H9 (cell line): ENCODE data around the gene INMT. TPM values are rescaled to one million over a fixed set of nuclear protein-coding genes. Genes with fewer than 3 reads are reported as not detected.
"Not testable (repeated sequence)": the region's sequence is repeated elsewhere in the genome, so short reads cannot be mapped to it uniquely, and the experiment has no call there.

ENCODE experiments used
- DNase-seq: peaks from one replicate; pipeline ENCODE4 v3.0.0-alpha.2; 2017
- H2AFZ ChIP-seq: one replicate; pipeline ENCODE4 v1.6.1; 2013; ENCODE audit warnings: mild to moderate bottlenecking, low read length, control low read depth, moderate library complexity
- H2AK5ac ChIP-seq: 2 replicates; pipeline ENCODE4 v1.6.1; 2013; ENCODE audit warnings: low read length, control low read depth, mixed read lengths; ENCODE audit not compliant: insufficient read length
- H2BK120ac ChIP-seq: one replicate; pipeline ENCODE4 v1.6.1; 2013; ENCODE audit warnings: low read depth, mild to moderate bottlenecking, low read length, control low read depth, inconsistent platforms; ENCODE audit not compliant: poor library complexity, severe bottlenecking
- H2BK12ac ChIP-seq: 2 replicates; pipeline ENCODE4 v1.6.1; 2013; ENCODE audit warnings: low read length, control low read depth, mixed read lengths, low read depth; ENCODE audit not compliant: insufficient read length
- H2BK15ac ChIP-seq: 2 replicates; pipeline ENCODE4 v1.6.1; 2013; ENCODE audit warnings: low read depth, low read length, control low read depth
- H2BK20ac ChIP-seq: one replicate; pipeline ENCODE4 v1.6.1; 2013; ENCODE audit warnings: low read depth, mild to moderate bottlenecking, low read length, control low read depth, inconsistent platforms; ENCODE audit not compliant: poor library complexity, severe bottlenecking
- H2BK5ac ChIP-seq: 2 replicates; pipeline ENCODE4 v1.6.1; 2013; ENCODE audit warnings: low read length, control low read depth, mixed read lengths; ENCODE audit not compliant: insufficient read length
- H3K14ac ChIP-seq: 2 replicates; pipeline ENCODE4 v1.6.1; 2013; ENCODE audit warnings: low read length, control low read depth; ENCODE audit not compliant: insufficient read depth
- H3K18ac ChIP-seq: 2 replicates; pipeline ENCODE4 v1.6.1; 2013; ENCODE audit warnings: low read depth, mild to moderate bottlenecking, mixed read lengths, low read length, control low read depth; ENCODE audit not compliant: insufficient read length
- H3K23ac ChIP-seq: 2 replicates; pipeline ENCODE4 v1.6.1; 2013; ENCODE audit warnings: low read length, control low read depth, mixed read lengths, low read depth; ENCODE audit not compliant: insufficient read length
- H3K23me2 ChIP-seq: 2 replicates; pipeline ENCODE4 v1.6.1; 2013; ENCODE audit warnings: low read depth, mild to moderate bottlenecking, mixed read lengths, low read length, control low read depth; ENCODE audit not compliant: insufficient read length, poor library complexity, severe bottlenecking
- H3K27ac ChIP-seq: 2 replicates; pipeline ENCODE4 v1.5.1; 2013; ENCODE audit warnings: low read length, control low read depth, mixed read lengths, low read depth; ENCODE audit not compliant: insufficient read length
- H3K27me3 ChIP-seq: 2 replicates; pipeline ENCODE4 v1.6.1; 2013; ENCODE audit warnings: low read length, control low read depth, inconsistent platforms; ENCODE audit not compliant: insufficient read depth
- H3K4ac ChIP-seq: 2 replicates; pipeline ENCODE4 v1.6.1; 2013; ENCODE audit warnings: low read depth, mild to moderate bottlenecking, control low read depth, inconsistent platforms, low read length, moderate library complexity
- H3K4me1 ChIP-seq: 2 replicates; pipeline ENCODE4 v1.6.1; 2013; ENCODE audit warnings: low read length, control low read depth, inconsistent platforms; ENCODE audit not compliant: insufficient read depth
- H3K4me2 ChIP-seq: 2 replicates; pipeline ENCODE4 v1.6.1; 2013; ENCODE audit warnings: low read length, control low read depth, mixed read lengths; ENCODE audit not compliant: insufficient read length, insufficient read depth
- H3K56ac ChIP-seq: 2 replicates; pipeline ENCODE4 v1.6.1; 2013; ENCODE audit warnings: low read depth, mild to moderate bottlenecking, mixed read lengths, low read length, control low read depth; ENCODE audit not compliant: insufficient read length
- H3K79me1 ChIP-seq: 2 replicates; pipeline ENCODE4 v1.6.1; 2013; ENCODE audit warnings: low read depth, mild to moderate bottlenecking, moderate library complexity, low read length, control low read depth, inconsistent platforms; ENCODE audit not compliant: insufficient read depth, poor library complexity, severe bottlenecking
- H3K79me2 ChIP-seq: 2 replicates; pipeline ENCODE4 v1.6.1; 2013; ENCODE audit warnings: low read length, control low read depth, inconsistent platforms; ENCODE audit not compliant: insufficient read depth
- H3K9ac ChIP-seq: 2 replicates; pipeline ENCODE4 v1.6.1; 2013; ENCODE audit warnings: low read length, control low read depth, mixed read lengths; ENCODE audit not compliant: insufficient read length; ENCODE audit errors: extremely low read depth
- H3K9me3 ChIP-seq: one replicate; pipeline ENCODE4 v1.6.1; 2013; ENCODE audit warnings: low read depth, low read length, inconsistent platforms; ENCODE audit not compliant: control insufficient read depth
- H3T11ph ChIP-seq: one replicate; pipeline ENCODE4 v1.6.1; 2013; ENCODE audit warnings: mild to moderate bottlenecking, low read length, control low read depth, inconsistent platforms
- H4K20me1 ChIP-seq: one replicate; pipeline ENCODE4 v1.6.1; 2013; ENCODE audit not compliant: control insufficient read depth, insufficient read length, insufficient read depth
- H4K5ac ChIP-seq: 2 replicates; pipeline ENCODE4 v1.6.1; 2013; ENCODE audit warnings: low read depth, mild to moderate bottlenecking, mixed read lengths, low read length, control low read depth; ENCODE audit not compliant: insufficient read length
- H4K8ac ChIP-seq: replicated peaks from 2 replicates; pipeline ENCODE4 v1.6.1; 2013; ENCODE audit warnings: low read length, control low read depth, mixed read lengths, low read depth; ENCODE audit not compliant: insufficient read length
- H4K91ac ChIP-seq: 2 replicates; pipeline ENCODE4 v1.6.1; 2013; ENCODE audit warnings: low read depth, mild to moderate bottlenecking, moderate library complexity, mixed read lengths, low read length, control low read depth; ENCODE audit not compliant: insufficient read length
- H3K27ac Mint-ChIP-seq, 3 experiments: 2 replicates in 2 of 3; 3 replicates in 1 of 3; pipeline ENCODE4 v1.8.0; 2020 to 2021; ENCODE audit warnings: mixed read lengths in 3 of 3, mild to moderate bottlenecking in 1 of 3, moderate library complexity in 1 of 3
- H3K27me3 Mint-ChIP-seq: 2 replicates; pipeline ENCODE4 v1.8.0; 2021; ENCODE audit warnings: low read depth, mild to moderate bottlenecking, moderate library complexity, mixed read lengths
- H3K36me3 Mint-ChIP-seq, 3 experiments: 2 replicates in 2 of 3; 3 replicates in 1 of 3; pipeline ENCODE4 v1.8.0; 2020 to 2021; ENCODE audit warnings: low read depth in 3 of 3, mixed read lengths in 3 of 3; ENCODE audit not compliant: insufficient read depth in 1 of 3
- H3K4me1 Mint-ChIP-seq, 2 experiments: 2 replicates each; pipeline ENCODE4 v1.8.0; 2020; ENCODE audit warnings: mixed read lengths in 2 of 2
- H3K4me3 Mint-ChIP-seq, 2 experiments: 2 replicates in 1 of 2; 3 replicates in 1 of 2; pipeline ENCODE4 v1.8.0; 2020 to 2021; ENCODE audit warnings: mild to moderate bottlenecking in 2 of 2, mixed read lengths in 2 of 2, moderate library complexity in 1 of 2
- H3K9me3 Mint-ChIP-seq, 2 experiments: 2 replicates in 1 of 2; 3 replicates in 1 of 2; pipeline ENCODE4 v1.8.0; 2020; ENCODE audit warnings: mild to moderate bottlenecking in 2 of 2, mixed read lengths in 2 of 2, moderate library complexity in 1 of 2
- WGBS: extraction: QIAGEN DNeasy Blood & Tissue Kit; methylation state at CpG from one replicate; pipeline ENCODE4 v1.1.7; 2013; ENCODE audit warnings: missing lambda C conversion rate, low lambda C conversion rate, mixed read lengths; ENCODE audit not compliant: insufficient read length; ENCODE audit errors: extremely low coverage; 5-methylcytosine and 5-hydroxymethylcytosine counted together
- total RNA-seq: library from RNA; stranded (reverse); gene quantifications from 2 replicates; pipeline ENCODE4 v1.2.1, GENCODE V29; 2021
- TF ChIP-seq, protein P1 (sequence below): fragments of 200-600 bp; sonication (generic); conservative IDR thresholded peaks from 3 replicates; pipeline ENCODE4 v1.8.0; 2021; ENCODE audit warnings: antibody characterized with exemption, mild to moderate bottlenecking

INMT gene
- total RNA-seq, 1 experiment from 2014 or later, result 0.70 TPM

DNA sequence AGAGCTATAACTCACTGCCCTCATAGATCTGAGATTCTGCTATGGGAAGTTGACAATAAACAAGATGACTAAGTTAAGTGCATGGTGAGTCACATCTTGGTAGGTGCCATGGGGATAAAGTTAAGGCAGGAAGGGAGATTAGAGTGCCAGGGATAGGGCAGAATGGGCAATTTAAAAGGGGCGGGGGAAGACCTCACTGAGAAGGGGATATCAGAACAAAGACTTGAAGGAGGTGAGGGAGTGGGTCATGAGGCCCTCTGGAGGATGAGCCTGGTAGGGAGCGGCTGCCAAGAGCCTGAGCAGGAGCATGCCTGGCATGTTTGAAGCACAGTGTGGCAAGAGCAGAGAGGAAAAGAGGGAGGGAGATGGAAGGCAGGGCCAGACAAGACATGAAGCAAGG, 34.8 kb upstream of the INMT start:
- peaks cover 10% of the 10 kb centered on the region for H3K9me3 ChIP-seq
- H4K5ac ChIP-seq, result no peak overlapping the region
- no peak overlapping the region for H3K4me3 Mint-ChIP-seq
- no peak overlapping the region for H3K23ac ChIP-seq
- H2BK120ac ChIP-seq, result no peak overlapping the region
- no peaks in the 10 kb centered on the region for H3K23me2 ChIP-seq
- H2BK20ac ChIP-seq, result no peak overlapping the region
- H3K27me3 Mint-ChIP-seq, result peaks cover 19% of the 10 kb centered on the region
- H3T11ph ChIP-seq, result no peak overlapping the region
- H2BK12ac ChIP-seq, result no peak overlapping the region
- H4K20me1 ChIP-seq, result no peaks in the 10 kb centered on the region
- no peak overlapping the region for H3K27ac Mint-ChIP-seq
- H3K18ac ChIP-seq, result no peak overlapping the region
- H3K79me2 ChIP-seq, result no peaks in the 10 kb centered on the region
- no peaks in the 10 kb centered on the region; the same call in 1 of the 2 replicates for H3K27me3 ChIP-seq
- DNase-seq, result peak; percentile 71
- peaks cover 18 to 25% (median 23%) of the 10 kb centered on the region in 3 experiments for H3K36me3 Mint-ChIP-seq
- H3K4me2 ChIP-seq, result no peak overlapping the region
- H2AK5ac ChIP-seq, result no peak overlapping the region
- H3K56ac ChIP-seq, result no peak overlapping the region
- H3K4ac ChIP-seq, result no peak overlapping the region
- H3K27ac ChIP-seq, result no peak overlapping the region
- H3K4me1 ChIP-seq, result no peaks in the 10 kb centered on the region
- no peak overlapping the region for H4K8ac ChIP-seq
- H2BK5ac ChIP-seq, result no peak overlapping the region
- H3K14ac ChIP-seq, result no peak overlapping the region
- H4K91ac ChIP-seq, result no peak overlapping the region
- no peak overlapping the region for H2AFZ ChIP-seq
- no peak overlapping the region for H3K9ac ChIP-seq
- H3K79me1 ChIP-seq, result no peaks in the 10 kb centered on the region
- TF ChIP-seq, protein P1, sequence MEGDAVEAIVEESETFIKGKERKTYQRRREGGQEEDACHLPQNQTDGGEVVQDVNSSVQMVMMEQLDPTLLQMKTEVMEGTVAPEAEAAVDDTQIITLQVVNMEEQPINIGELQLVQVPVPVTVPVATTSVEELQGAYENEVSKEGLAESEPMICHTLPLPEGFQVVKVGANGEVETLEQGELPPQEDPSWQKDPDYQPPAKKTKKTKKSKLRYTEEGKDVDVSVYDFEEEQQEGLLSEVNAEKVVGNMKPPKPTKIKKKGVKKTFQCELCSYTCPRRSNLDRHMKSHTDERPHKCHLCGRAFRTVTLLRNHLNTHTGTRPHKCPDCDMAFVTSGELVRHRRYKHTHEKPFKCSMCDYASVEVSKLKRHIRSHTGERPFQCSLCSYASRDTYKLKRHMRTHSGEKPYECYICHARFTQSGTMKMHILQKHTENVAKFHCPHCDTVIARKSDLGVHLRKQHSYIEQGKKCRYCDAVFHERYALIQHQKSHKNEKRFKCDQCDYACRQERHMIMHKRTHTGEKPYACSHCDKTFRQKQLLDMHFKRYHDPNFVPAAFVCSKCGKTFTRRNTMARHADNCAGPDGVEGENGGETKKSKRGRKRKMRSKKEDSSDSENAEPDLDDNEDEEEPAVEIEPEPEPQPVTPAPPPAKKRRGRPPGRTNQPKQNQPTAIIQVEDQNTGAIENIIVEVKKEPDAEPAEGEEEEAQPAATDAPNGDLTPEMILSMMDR, result peak; percentile 55
- WGBS, result no CpG with 5 or more reads among the region's 2 CpGs
- peaks cover 32 to 34% of the 10 kb centered on the region in 2 experiments for H3K9me3 Mint-ChIP-seq
- no peak overlapping the region for H2BK15ac ChIP-seq
- peaks cover under 1 to 5% of the 10 kb centered on the region in 2 experiments; a peak in 1 of 4 replicates for H3K4me1 Mint-ChIP-seq

DNA sequence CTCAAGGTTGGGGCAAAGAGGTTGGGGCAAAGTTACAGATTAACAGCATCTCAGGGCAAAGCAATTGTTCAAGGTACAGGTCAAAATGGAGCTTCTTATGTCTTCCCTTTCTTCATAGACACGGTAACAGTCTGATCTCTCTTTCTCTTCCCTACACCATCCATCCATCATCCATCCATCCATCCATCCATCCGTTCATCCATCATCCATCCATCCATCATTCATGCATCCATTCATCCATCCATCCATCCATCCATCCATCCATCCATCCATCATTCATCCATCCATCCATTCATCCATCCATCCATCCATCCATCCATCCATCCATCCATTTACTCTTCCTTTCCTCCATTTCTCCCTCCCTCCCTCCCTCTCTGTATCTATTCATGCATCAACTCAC, 32.5 kb upstream of the INMT start:
- not testable (repeated sequence) for H2AFZ ChIP-seq, H4K20me1 ChIP-seq, H3K9me3 ChIP-seq, H2BK15ac ChIP-seq, H2BK120ac ChIP-seq, H4K91ac ChIP-seq, DNase-seq, H3K23me2 ChIP-seq, H3K9ac ChIP-seq, H3K27me3 ChIP-seq, H3K4me3 Mint-ChIP-seq, H2AK5ac ChIP-seq, H3K56ac ChIP-seq, H2BK12ac ChIP-seq, H3K4me1 ChIP-seq, H3K4me1 Mint-ChIP-seq, H3K4me2 ChIP-seq, H4K5ac ChIP-seq, H4K8ac ChIP-seq, H3K79me2 ChIP-seq, H3K79me1 ChIP-seq, H2BK20ac ChIP-seq, H3K27ac Mint-ChIP-seq, H2BK5ac ChIP-seq, H3K4ac ChIP-seq, H3K18ac ChIP-seq, H3T11ph ChIP-seq, H3K23ac ChIP-seq, H3K14ac ChIP-seq, H3K27ac ChIP-seq
- Mint-ChIP-seq H3K36me3 (peaks cover 18 to 25% (median 23%) of the 10 kb centered on the region in 3 experiments), H3K27me3 (peaks cover 22% of the 10 kb centered on the region), H3K9me3 (peaks cover 32 to 34% of the 10 kb centered on the region in 2 experiments)
- WGBS, result 100% methylated on average over 1 of the region's 2 CpGs
